C4-2B (cell line): ENCODE measurements around the gene MDP1.

Experiments used
- H3K27ac ChIP-seq: fragments of 450-650 bp; 2 replicates; pipeline ENCODE4 v1.5.1; 2017
- CTCF ChIP-seq: fragments of 450-650 bp; conservative IDR thresholded peaks from 2 replicates; pipeline ENCODE4 v1.5.1; 2017; ENCODE audit warnings: mild to moderate bottlenecking
- ZFX ChIP-seq: fragments of 450-650 bp; IDR thresholded peaks from 2 replicates; pipeline ENCODE4 v1.6.1; 2017

The MDP1 gene

GRCh38 chr14:24260780-24261157 lies 44.9 kb upstream of the MDP1 start:
- H3K27ac ChIP-seq = no peak overlapping the region
- TF ChIP-seq CTCF (no peak), ZFX (no peak)

GRCh38 chr14:24260026-24260779 lies 44.3 kb upstream of the MDP1 start:
- no peak for TF ChIP-seq ZFX
- TF ChIP-seq CTCF = no peak
- H3K27ac ChIP-seq = no peak overlapping the region

GRCh38 chr14:24259282-24260025 lies 43.6 kb upstream of the MDP1 start:
- no peak overlapping the region for H3K27ac ChIP-seq
- TF ChIP-seq CTCF (no peak), ZFX (no peak)

- TF ChIP-seq ZFX (no peak), CTCF (no peak)
- no peak overlapping the region for H3K27ac ChIP-seq
Measured at GRCh38 chr14:24258548-24259265, 42.8 kb upstream of the MDP1 start.

- TF ChIP-seq ZFX (no peak), CTCF (no peak)
- H3K27ac ChIP-seq = no peak overlapping the region
Measured at GRCh38 chr14:24258119-24258518, 42.3 kb upstream of the MDP1 start.

- TF ChIP-seq CTCF = no peak
- no peak for TF ChIP-seq ZFX
- no peak overlapping the region for H3K27ac ChIP-seq
Measured at GRCh38 chr14:24256960-24257359, 41.1 kb upstream of the MDP1 start.
